T-helper 17 cell (primary cell): ENCODE data around the gene COG5. TPM values are rescaled to one million over a fixed set of nuclear protein-coding genes. Genes with fewer than 3 reads are reported as not detected.

Source experiments
- ATAC-seq: fragments of 150-1000 bp; cut with Tn5 transposase; 2 replicates; pipeline ENCODE4 v1.10.0; 2021; ENCODE audit warnings: mild to moderate bottlenecking, moderate library complexity
- DNase-seq, 3 donors: peaks; one replicate each; pipeline versions ENCODE4 v3.0.0 to v3.0.0-alpha.2; 2020 to 2021
- H3K9me3 ChIP-seq: one replicate; pipeline ENCODE4 v1.7.0; 2013; ENCODE audit warnings: low read length, mild to moderate bottlenecking; ENCODE audit not compliant: control insufficient read depth, poor library complexity, severe bottlenecking
- H3K27ac Mint-ChIP-seq: one replicate; pipeline ENCODE4 v1.8.0; 2022; ENCODE audit warnings: mild to moderate bottlenecking, moderate library complexity, mixed read lengths
- H3K27me3 Mint-ChIP-seq: one replicate; pipeline ENCODE4 v1.8.0; 2022; ENCODE audit warnings: mixed read lengths
- H3K36me3 Mint-ChIP-seq: one replicate; pipeline ENCODE4 v1.8.0; 2022; ENCODE audit warnings: low read depth, mixed read lengths
- H3K4me1 Mint-ChIP-seq: one replicate; pipeline ENCODE4 v1.8.0; 2022; ENCODE audit warnings: mild to moderate bottlenecking, mixed read lengths
- H3K4me3 Mint-ChIP-seq: one replicate; pipeline ENCODE4 v1.8.0; 2022; ENCODE audit warnings: mild to moderate bottlenecking, moderate library complexity, mixed read lengths
- total RNA-seq, 4 donors: library from RNA in 2 of 4; stranded (reverse) in 2 of 4; gene quantifications; one replicate each; pipeline ENCODE4 v1.2.3 and lab custom pipeline; 2022 to 2026

The COG5 gene
- total RNA-seq, 2 donors from 2014 or later = 54.8 to 87.4 TPM

- DNase-seq = no peak
- Mint-ChIP-seq H3K27ac (peak overlapping the region; percentile 0), H3K27me3 (no peaks in the 10 kb centered on the region), H3K4me1 (peaks cover 7% of the 10 kb centered on the region), H3K36me3 (peaks cover 4% of the 10 kb centered on the region), H3K4me3 (no peak overlapping the region)
- H3K9me3 ChIP-seq = no peaks in the 10 kb centered on the region
- ATAC-seq = no peak
Observed at GRCh38 chr7:107304063-107304462, 259.7 kb downstream of the COG5 start.

GRCh38 chr7:107302250-107302847, 261.4 kb downstream of the COG5 start:
- H3K36me3 Mint-ChIP-seq = peaks cover 4% of the 10 kb centered on the region
- H3K4me3 Mint-ChIP-seq = no peak overlapping the region
- H3K27ac Mint-ChIP-seq = no peak overlapping the region
- peaks cover 8% of the 10 kb centered on the region for H3K4me1 Mint-ChIP-seq
- DNase-seq (no peak), ATAC-seq (no peak)
- H3K9me3 ChIP-seq = no peaks in the 10 kb centered on the region
- H3K27me3 Mint-ChIP-seq = no peaks in the 10 kb centered on the region

- H3K36me3 Mint-ChIP-seq = peaks cover 20% of the 10 kb centered on the region
- H3K9me3 ChIP-seq = no peaks in the 10 kb centered on the region
- ATAC-seq (no peak), DNase-seq (no peak)
- H3K27ac Mint-ChIP-seq = no peak overlapping the region
- no peak overlapping the region for H3K4me3 Mint-ChIP-seq
- no peaks in the 10 kb centered on the region for H3K27me3 Mint-ChIP-seq
- H3K4me1 Mint-ChIP-seq = peaks cover 4% of the 10 kb centered on the region
Observed at GRCh38 chr7:107294182-107294581, 269.5 kb downstream of the COG5 start.

- no peak for ATAC-seq
- no peak for DNase-seq
- peaks cover 20% of the 10 kb centered on the region for H3K36me3 Mint-ChIP-seq
- no peaks in the 10 kb centered on the region for H3K27me3 Mint-ChIP-seq
- H3K27ac Mint-ChIP-seq = no peak overlapping the region
- H3K9me3 ChIP-seq = no peaks in the 10 kb centered on the region
- H3K4me1 Mint-ChIP-seq = peaks cover 3% of the 10 kb centered on the region
- H3K4me3 Mint-ChIP-seq = no peak overlapping the region
Observed at GRCh38 chr7:107292591-107292990, 271.1 kb downstream of the COG5 start.

- H3K4me1 Mint-ChIP-seq = peaks cover 4% of the 10 kb centered on the region
- H3K9me3 ChIP-seq = no peaks in the 10 kb centered on the region
- H3K27ac Mint-ChIP-seq = peak overlapping the region; percentile 64
- ATAC-seq (no peak), DNase-seq (no peak)
- peaks cover 20% of the 10 kb centered on the region for H3K36me3 Mint-ChIP-seq
- no peaks in the 10 kb centered on the region for H3K27me3 Mint-ChIP-seq
- no peak overlapping the region for H3K4me3 Mint-ChIP-seq
Observed at GRCh38 chr7:107291434-107291833, 272.3 kb downstream of the COG5 start.

- Mint-ChIP-seq H3K27me3 (no peaks in the 10 kb centered on the region), H3K4me1 (peaks cover 2% of the 10 kb centered on the region), H3K4me3 (no peak overlapping the region), H3K36me3 (peaks cover 17% of the 10 kb centered on the region), H3K27ac (no peak overlapping the region)
- DNase-seq = no peak
- H3K9me3 ChIP-seq = no peaks in the 10 kb centered on the region
- ATAC-seq = no peak
Observed at GRCh38 chr7:107286751-107287621, 276.7 kb downstream of the COG5 start.

GRCh38 chr7:107284911-107285479, 278.7 kb downstream of the COG5 start:
- Mint-ChIP-seq H3K27me3 (no peaks in the 10 kb centered on the region), H3K4me3 (peak overlapping the region; percentile 21), H3K27ac (no peak overlapping the region), H3K36me3 (peaks cover 8% of the 10 kb centered on the region), H3K4me1 (peaks cover 2% of the 10 kb centered on the region)
- no peak for ATAC-seq
- H3K9me3 ChIP-seq = no peaks in the 10 kb centered on the region
- DNase-seq = no peak

GRCh38 chr7:107277331-107277730, 286.4 kb downstream of the COG5 start:
- H3K27ac Mint-ChIP-seq = no peak overlapping the region
- DNase-seq (no peak), ATAC-seq (no peak)
- peaks cover 2% of the 10 kb centered on the region for H3K36me3 Mint-ChIP-seq
- no peaks in the 10 kb centered on the region for H3K27me3 Mint-ChIP-seq
- peaks cover 2% of the 10 kb centered on the region for H3K4me1 Mint-ChIP-seq
- H3K9me3 ChIP-seq = no peaks in the 10 kb centered on the region
- H3K4me3 Mint-ChIP-seq = no peak overlapping the region

- no peaks in the 10 kb centered on the region for H3K9me3 ChIP-seq
- DNase-seq (no peak), ATAC-seq (no peak)
- Mint-ChIP-seq H3K27me3 (no peaks in the 10 kb centered on the region), H3K4me1 (peaks cover 2% of the 10 kb centered on the region), H3K4me3 (no peak overlapping the region), H3K36me3 (peaks cover 2% of the 10 kb centered on the region), H3K27ac (no peak overlapping the region)
Observed at GRCh38 chr7:107276220-107276827, 287.4 kb downstream of the COG5 start.

- ATAC-seq (no peak), DNase-seq (no peak)
- H3K4me3 Mint-ChIP-seq = no peak overlapping the region
- peaks cover 2% of the 10 kb centered on the region for H3K36me3 Mint-ChIP-seq
- no peak overlapping the region for H3K27ac Mint-ChIP-seq
- peaks cover 2% of the 10 kb centered on the region for H3K4me1 Mint-ChIP-seq
- H3K27me3 Mint-ChIP-seq = no peaks in the 10 kb centered on the region
- H3K9me3 ChIP-seq = no peaks in the 10 kb centered on the region
Observed at GRCh38 chr7:107274506-107274905, 289.2 kb downstream of the COG5 start.

- DNase-seq = no peak
- H3K9me3 ChIP-seq = no peaks in the 10 kb centered on the region
- Mint-ChIP-seq H3K27ac (no peak overlapping the region), H3K36me3 (peaks cover 5% of the 10 kb centered on the region), H3K4me3 (no peak overlapping the region), H3K4me1 (peaks cover 3% of the 10 kb centered on the region), H3K27me3 (no peaks in the 10 kb centered on the region)
- ATAC-seq = no peak
Observed at GRCh38 chr7:107269790-107270189, 293.9 kb downstream of the COG5 start.

GRCh38 chr7:107268594-107268993, 295.1 kb downstream of the COG5 start:
- no peak for ATAC-seq

GRCh38 chr7:107267138-107267537, 296.6 kb downstream of the COG5 start:
- H3K4me3 Mint-ChIP-seq = no peak overlapping the region
- peaks cover 4% of the 10 kb centered on the region for H3K4me1 Mint-ChIP-seq
- peaks cover 9% of the 10 kb centered on the region for H3K36me3 Mint-ChIP-seq
- DNase-seq (no peak), ATAC-seq (no peak)
- no peaks in the 10 kb centered on the region for H3K27me3 Mint-ChIP-seq
- peak overlapping the region; percentile 29 for H3K27ac Mint-ChIP-seq
- H3K9me3 ChIP-seq = no peaks in the 10 kb centered on the region

More at GRCh38 chr7:107268594-107268993, 295.1 kb downstream of the COG5 start:
- H3K4me1 Mint-ChIP-seq = peaks cover 4% of the 10 kb centered on the region
- no peak overlapping the region for H3K4me3 Mint-ChIP-seq
- no peaks in the 10 kb centered on the region for H3K9me3 ChIP-seq
- H3K36me3 Mint-ChIP-seq = peaks cover 5% of the 10 kb centered on the region
- no peak for DNase-seq
- H3K27me3 Mint-ChIP-seq = no peaks in the 10 kb centered on the region
- H3K27ac Mint-ChIP-seq = no peak overlapping the region
